Immature natural killer cell (primary cell): ENCODE data around the gene C3. TPM values are rescaled to one million over a fixed set of nuclear protein-coding genes. Genes with fewer than 3 reads are reported as not detected.

Experiments used
- DNase-seq, 3 donors: peaks; one replicate each; pipeline ENCODE4 v3.0.0; 2022; ENCODE audit warnings: mixed read lengths in 1 of 3
- H3K27ac Mint-ChIP-seq, 6 donors: one replicate each; pipeline ENCODE4 v1.8.0; 2020; ENCODE audit warnings: mixed read lengths in 6 of 6, mild to moderate bottlenecking in 5 of 6, inconsistent platforms in 4 of 6, moderate library complexity in 3 of 6
- H3K27me3 Mint-ChIP-seq, 3 donors: one replicate each; pipeline ENCODE4 v1.8.0; 2020 to 2021; ENCODE audit warnings: low read depth in 3 of 3, mild to moderate bottlenecking in 3 of 3, mixed read lengths in 3 of 3, moderate library complexity in 3 of 3, inconsistent platforms in 1 of 3
- H3K36me3 Mint-ChIP-seq, 3 donors: one replicate each; pipeline ENCODE4 v1.8.0; 2020; ENCODE audit warnings: mixed read lengths in 3 of 3, inconsistent platforms in 2 of 3, mild to moderate bottlenecking in 2 of 3
- H3K4me1 Mint-ChIP-seq, 2 donors: one replicate each; pipeline ENCODE4 v1.8.0; 2020; ENCODE audit warnings: inconsistent platforms in 2 of 2, mild to moderate bottlenecking in 2 of 2, mixed read lengths in 2 of 2, moderate library complexity in 1 of 2
- H3K4me3 Mint-ChIP-seq, 5 donors: one replicate each; pipeline ENCODE4 v1.8.0; 2020; ENCODE audit warnings: mild to moderate bottlenecking in 5 of 5, mixed read lengths in 5 of 5, inconsistent platforms in 3 of 5, moderate library complexity in 3 of 5
- H3K9me3 Mint-ChIP-seq, 6 donors: one replicate each; pipeline ENCODE4 v1.8.0; 2020; ENCODE audit warnings: mild to moderate bottlenecking in 6 of 6, mixed read lengths in 6 of 6, inconsistent platforms in 4 of 6, moderate library complexity in 3 of 6
- polyA plus RNA-seq, 3 donors: library from polyadenylated mRNA; unstranded; fragments of 300-500 nt; fragmentation: Illumina TruSeq; gene quantifications; one replicate each; pipeline ENCODE4 v1.2.3, GENCODE V29; 2021

The C3 gene
- polyA plus RNA-seq, 3 donors from 2014 or later, result 0.09 to 0.78 TPM; not detected in 1

GRCh38 chr19:6732803-6733337, 12.4 kb upstream of the C3 start:
- Mint-ChIP-seq H3K9me3 (no peaks in the 10 kb centered on the region), H3K4me1 (peaks cover 17% of the 10 kb centered on the region in 2 donors), H3K36me3 (peaks cover 4 to 19% (median 9%) of the 10 kb centered on the region in 3 donors), H3K27ac (no peak overlapping the region), H3K27me3 (peaks cover 5 to 15% (median 5%) of the 10 kb centered on the region in 3 donors), H3K4me3 (no peak overlapping the region)
- DNase-seq, result no peak

GRCh38 chr19:6731822-6732221, 11.4 kb upstream of the C3 start:
- no peak for DNase-seq
- Mint-ChIP-seq H3K9me3 (no peaks in the 10 kb centered on the region), H3K27ac (no peak overlapping the region), H3K27me3 (peaks cover 0 to 10% (median 0%) of the 10 kb centered on the region in 3 donors), H3K4me1 (peaks cover 12 to 13% of the 10 kb centered on the region in 2 donors), H3K4me3 (no peak overlapping the region), H3K36me3 (peaks cover 4 to 19% (median 9%) of the 10 kb centered on the region in 3 donors)

GRCh38 chr19:6730941-6731670, 10.7 kb upstream of the C3 start:
- Mint-ChIP-seq H3K27me3 (peaks cover 0 to 4% (median 0%) of the 10 kb centered on the region in 3 donors), H3K4me1 (peaks cover 4 to 6% of the 10 kb centered on the region in 2 donors), H3K4me3 (no peak overlapping the region), H3K9me3 (no peaks in the 10 kb centered on the region), H3K27ac (no peak overlapping the region), H3K36me3 (peaks cover 4 to 19% (median 9%) of the 10 kb centered on the region in 3 donors)
- no peak for DNase-seq

- H3K27ac Mint-ChIP-seq, result no peak overlapping the region
- H3K4me1 Mint-ChIP-seq, result peaks cover 0 to 5% of the 10 kb centered on the region in 2 donors
- H3K27me3 Mint-ChIP-seq, result peaks cover 0 to 4% (median 2%) of the 10 kb centered on the region in 3 donors
- DNase-seq, result no peak
- H3K36me3 Mint-ChIP-seq, result peaks cover 4 to 19% (median 9%) of the 10 kb centered on the region in 3 donors
- H3K4me3 Mint-ChIP-seq, result no peak overlapping the region
- H3K9me3 Mint-ChIP-seq, result no peaks in the 10 kb centered on the region
Measured at GRCh38 chr19:6730153-6730804, 9.8 kb upstream of the C3 start.

- Mint-ChIP-seq H3K4me1 (peaks cover 0 to 7% of the 10 kb centered on the region in 2 donors), H3K36me3 (peaks cover 4 to 19% (median 9%) of the 10 kb centered on the region in 3 donors), H3K9me3 (no peaks in the 10 kb centered on the region), H3K4me3 (no peak overlapping the region), H3K27ac (no peak overlapping the region), H3K27me3 (peaks cover 0 to 3% (median 2%) of the 10 kb centered on the region in 3 donors)
- DNase-seq, result no peak
Measured at GRCh38 chr19:6729573-6730152, 9.2 kb upstream of the C3 start.

GRCh38 chr19:6728346-6728745, 7.9 kb upstream of the C3 start:
- Mint-ChIP-seq H3K27ac (no peak overlapping the region), H3K27me3 (peaks cover 0 to 3% (median 2%) of the 10 kb centered on the region in 3 donors), H3K9me3 (no peaks in the 10 kb centered on the region), H3K4me3 (no peak overlapping the region), H3K36me3 (peaks cover 4 to 15% (median 5%) of the 10 kb centered on the region in 3 donors), H3K4me1 (peaks cover 6 to 11% of the 10 kb centered on the region in 2 donors)
- DNase-seq, result no peak

GRCh38 chr19:6725513-6726231, 5.2 kb upstream of the C3 start:
- no peaks in the 10 kb centered on the region for H3K9me3 Mint-ChIP-seq
- peaks cover 0 to 7% (median 0%) of the 10 kb centered on the region in 3 donors for H3K36me3 Mint-ChIP-seq
- no peak for DNase-seq
- H3K4me3 Mint-ChIP-seq, result no peak overlapping the region
- no peak overlapping the region for H3K27ac Mint-ChIP-seq
- peaks cover 0 to 3% (median 2%) of the 10 kb centered on the region in 3 donors for H3K27me3 Mint-ChIP-seq
- H3K4me1 Mint-ChIP-seq, result peaks cover 18 to 24% of the 10 kb centered on the region in 2 donors

GRCh38 chr19:6724631-6725492, 4.4 kb upstream of the C3 start:
- Mint-ChIP-seq H3K9me3 (no peaks in the 10 kb centered on the region), H3K4me3 (no peak overlapping the region), H3K36me3 (peaks cover 0 to 5% (median 0%) of the 10 kb centered on the region in 3 donors), H3K4me1 (peaks cover 18 to 24% of the 10 kb centered on the region in 2 donors), H3K27me3 (peaks cover 2 to 4% (median 4%) of the 10 kb centered on the region in 3 donors), H3K27ac (no peak overlapping the region)
- no peak for DNase-seq

GRCh38 chr19:6723738-6724137, 3.3 kb upstream of the C3 start:
- Mint-ChIP-seq H3K27me3 (peaks cover 2 to 4% (median 4%) of the 10 kb centered on the region in 3 donors), H3K4me3 (peak overlapping the region in 1 of 5 donors; percentile 46), H3K27ac (peak overlapping the region in 3 of 6 donors; percentile 53 to 68 (median 66)), H3K36me3 (no peaks in the 10 kb centered on the region), H3K9me3 (no peaks in the 10 kb centered on the region), H3K4me1 (peaks cover 18 to 24% of the 10 kb centered on the region in 2 donors)
- peak; percentile 11 to 31 (median 26) for DNase-seq

- no peaks in the 10 kb centered on the region for H3K36me3 Mint-ChIP-seq
- peaks cover 2 to 6% (median 4%) of the 10 kb centered on the region in 3 donors for H3K27me3 Mint-ChIP-seq
- peak overlapping the region in 1 of 5 donors; percentile 6 for H3K4me3 Mint-ChIP-seq
- H3K4me1 Mint-ChIP-seq, result peaks cover 19 to 24% of the 10 kb centered on the region in 2 donors
- no peak overlapping the region for H3K27ac Mint-ChIP-seq
- DNase-seq, result no peak
- H3K9me3 Mint-ChIP-seq, result no peaks in the 10 kb centered on the region
Measured at GRCh38 chr19:6723108-6723618, 2.7 kb upstream of the C3 start.

GRCh38 chr19:6721773-6722172, 1.3 kb upstream of the C3 start:
- DNase-seq, result no peak
- no peaks in the 10 kb centered on the region for H3K36me3 Mint-ChIP-seq

GRCh38 chr19:6721138-6721474, 656 bp upstream of the C3 start:
- no peak for DNase-seq
- no peaks in the 10 kb centered on the region for H3K9me3 Mint-ChIP-seq
- peak overlapping the region in 1 of 6 donors; percentile 45 for H3K27ac Mint-ChIP-seq
- peaks cover 4 to 8% (median 4%) of the 10 kb centered on the region in 3 donors for H3K27me3 Mint-ChIP-seq
- H3K36me3 Mint-ChIP-seq, result no peaks in the 10 kb centered on the region
- no peak overlapping the region for H3K4me3 Mint-ChIP-seq
- peaks cover 27 to 31% of the 10 kb centered on the region in 2 donors for H3K4me1 Mint-ChIP-seq

More at GRCh38 chr19:6721773-6722172, 1.3 kb upstream of the C3 start:
- Mint-ChIP-seq H3K4me3 (no peak overlapping the region), H3K9me3 (no peaks in the 10 kb centered on the region), H3K27ac (peak overlapping the region in 2 of 6 donors; percentile 26 to 49), H3K27me3 (peaks cover 4 to 8% (median 4%) of the 10 kb centered on the region in 3 donors), H3K4me1 (peaks cover 27 to 31% of the 10 kb centered on the region in 2 donors)
